Stimulated activated CD8-positive, alpha-beta memory T cell treated with anti-CD3 and anti-CD28 coated beads, Interleukin-15, amount 100 ng/mL, for 48 hours (primary cell): Measurements from ENCODE around the gene PABPC1L2B.
"Not testable (repeated sequence)": the region's sequence is repeated elsewhere in the genome, so short reads cannot be mapped to it uniquely, and the experiment has no call there.

Experiments used
- DNase-seq, 2 donors: peaks; one replicate each; pipeline ENCODE4 v3.0.0-alpha.2; 2020; ENCODE audit warnings: low read depth in 2 of 2

Gene PABPC1L2B

DNA sequence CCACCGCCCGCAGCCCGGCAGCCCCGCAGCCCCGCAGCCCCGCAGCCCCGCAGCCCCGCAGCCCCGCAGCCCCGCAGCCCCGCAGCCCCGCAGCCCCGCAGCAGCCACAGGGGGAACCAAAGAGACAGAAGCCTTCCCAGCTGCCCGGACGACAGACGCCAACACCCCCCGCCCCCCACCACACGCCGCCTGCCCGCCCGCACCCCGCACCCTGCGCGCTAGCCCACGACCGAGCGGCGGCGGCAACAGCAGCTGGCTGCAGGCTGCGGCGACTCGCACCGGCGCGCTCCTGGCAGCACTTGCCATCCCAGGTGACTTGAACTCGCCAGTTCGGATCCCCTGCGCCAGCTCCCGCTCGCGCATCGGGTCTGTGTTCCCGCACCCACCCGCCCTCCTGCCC lies at the start of gene PABPC1L2B:
TSS of gene PABPC1L2B (plus strand) at position 207 of the 400 bp plus-strand sequence. CDS start 704 bp downstream, outside the sequence.
- DNase-seq, result not testable (repeated sequence)

DNA sequence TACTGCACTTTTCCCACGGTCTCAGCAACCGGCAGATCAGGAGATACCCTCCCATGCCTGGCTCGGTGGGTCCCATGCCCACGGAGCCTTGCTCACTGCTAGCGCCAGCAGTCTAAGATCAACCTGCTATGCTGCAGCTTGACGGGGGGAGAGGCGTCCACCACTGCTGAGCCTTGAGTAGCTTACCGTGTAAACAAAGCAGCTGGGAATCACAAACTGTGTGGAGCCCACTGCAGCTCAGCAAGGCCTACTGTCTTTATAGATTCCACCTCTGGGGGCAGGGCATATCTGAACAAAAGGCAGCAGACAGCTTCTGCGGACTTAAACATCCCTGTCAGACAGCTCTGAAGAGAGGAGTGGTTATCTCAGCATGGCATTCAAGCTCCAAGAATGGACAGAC lies 42.8 kb upstream of the PABPC1L2B start:
- not testable (repeated sequence) for DNase-seq

DNA sequence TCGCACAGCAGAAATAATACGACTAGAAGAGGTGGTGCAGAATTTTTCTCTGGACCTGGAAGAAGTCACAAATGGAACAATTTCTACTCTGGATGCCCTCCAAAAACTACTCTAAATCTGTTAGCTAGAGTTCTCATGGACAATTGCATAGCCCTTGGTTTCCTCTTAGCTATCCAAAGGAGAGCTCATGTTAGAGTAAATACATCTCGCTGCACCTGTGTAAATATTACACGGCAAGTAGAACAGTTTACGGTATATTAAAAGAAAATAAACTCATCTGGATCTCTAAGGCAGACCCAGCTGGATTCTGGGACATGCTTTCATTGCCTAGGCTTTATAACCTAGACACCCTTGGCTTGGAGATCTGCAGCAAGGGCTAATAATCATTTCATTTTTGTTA lies 30.9 kb upstream of the PABPC1L2B start:
- not testable (repeated sequence) for DNase-seq

DNA sequence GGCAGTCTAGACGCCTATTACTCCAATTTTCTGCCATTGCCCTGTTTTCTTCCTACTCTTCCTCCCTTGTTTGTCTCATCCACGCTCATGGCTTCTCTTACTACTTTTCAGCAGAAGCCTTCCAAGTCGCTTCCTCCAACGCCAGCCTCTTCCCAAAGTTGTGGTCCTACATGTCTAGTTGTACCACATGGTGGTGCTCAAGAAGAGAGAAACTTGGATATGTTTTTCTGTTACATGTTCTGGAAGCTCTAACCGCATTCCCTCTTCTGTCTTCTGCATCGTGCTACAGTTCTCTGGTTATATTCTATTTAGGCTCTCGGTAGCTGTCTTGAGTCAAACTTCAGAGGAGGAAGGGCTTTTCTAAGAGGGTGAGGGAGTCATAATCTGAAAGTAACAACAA lies 27.9 kb upstream of the PABPC1L2B start:
- DNase-seq, result not testable (repeated sequence)

DNA sequence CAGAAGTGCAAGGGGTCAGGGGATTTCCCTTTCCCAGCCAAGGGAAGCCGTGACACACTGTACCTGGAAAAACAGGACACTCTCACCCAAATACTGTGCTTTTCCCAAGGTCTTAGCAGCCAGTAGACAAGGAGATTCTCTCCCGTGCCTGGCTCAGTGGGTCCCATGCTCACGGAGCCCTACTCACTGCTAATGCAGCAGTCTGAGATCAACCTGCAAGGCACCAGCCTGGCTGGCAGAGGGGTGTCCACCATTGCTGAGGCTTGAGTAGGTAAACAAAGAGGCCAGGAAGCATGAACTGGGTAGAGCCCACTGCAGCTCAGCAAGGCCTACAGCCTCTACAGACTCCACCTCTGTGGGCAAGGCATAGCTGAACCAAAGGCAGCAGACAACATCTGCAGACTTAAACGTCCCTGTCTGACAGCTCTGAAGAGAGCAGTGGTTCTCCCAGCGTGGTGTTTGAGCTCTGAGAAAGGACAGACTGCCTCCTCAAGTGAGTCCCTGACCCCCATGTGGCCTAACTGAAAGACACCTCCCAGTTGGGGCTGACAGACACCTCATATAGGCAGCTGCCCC lies 21.8 kb upstream of the PABPC1L2B start:
- DNase-seq, result not testable (repeated sequence)

DNA sequence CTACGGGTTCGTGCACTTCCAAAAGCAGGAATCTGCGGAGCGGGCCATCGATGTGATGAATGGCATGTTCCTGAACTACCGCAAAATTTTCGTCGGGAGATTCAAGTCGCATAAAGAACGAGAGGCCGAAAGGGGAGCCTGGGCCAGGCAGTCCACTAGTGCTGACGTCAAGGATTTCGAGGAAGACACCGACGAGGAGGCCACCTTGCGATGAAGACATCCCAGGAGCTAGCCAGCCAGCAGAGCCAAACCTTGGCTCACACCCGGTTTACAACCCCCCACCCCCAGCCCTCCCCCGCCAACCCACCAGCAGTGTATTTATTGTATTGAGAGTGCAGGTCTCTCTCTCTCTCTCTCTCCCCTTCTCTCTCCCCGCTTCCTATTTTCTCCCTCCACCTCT lies 1.3 kb downstream of the PABPC1L2B start:
- DNase-seq, result not testable (repeated sequence)

DNA sequence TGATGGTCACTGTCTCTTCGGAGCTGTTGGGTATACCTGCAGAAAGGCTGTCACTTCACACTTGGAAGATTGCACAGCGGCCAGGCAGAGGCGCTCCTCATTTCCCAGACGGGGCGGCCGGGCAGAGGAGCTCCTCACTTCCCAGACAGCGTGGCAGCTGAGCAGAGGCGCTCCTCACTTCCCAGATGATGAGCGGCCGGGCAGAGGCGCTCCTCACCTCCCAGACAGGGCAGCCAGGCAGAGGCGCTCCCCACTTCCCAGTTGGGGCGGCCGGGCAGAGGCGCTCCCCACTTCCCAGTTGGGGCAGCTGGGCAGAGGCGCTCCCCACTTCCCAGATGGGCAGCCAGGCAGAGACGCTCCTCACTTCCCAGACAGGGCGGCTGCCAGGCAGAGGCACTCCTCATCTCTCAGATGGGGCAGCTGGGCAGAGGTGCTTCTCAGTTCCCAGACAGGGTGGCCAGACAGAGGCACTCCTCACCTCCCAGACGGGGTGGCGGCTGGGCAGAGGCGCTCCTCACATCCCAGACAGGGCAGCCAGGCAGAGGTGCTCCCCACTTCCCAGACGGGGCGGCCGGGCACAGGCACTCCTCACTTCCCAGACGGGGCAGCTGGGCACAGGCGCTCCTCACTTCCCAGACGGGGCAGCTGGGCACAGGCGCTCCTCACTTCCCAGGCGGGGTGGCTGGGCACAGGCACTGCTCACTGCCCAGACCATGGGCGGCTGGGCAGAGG lies 18.8 kb downstream of the PABPC1L2B start:
- DNase-seq, result no peak

DNA sequence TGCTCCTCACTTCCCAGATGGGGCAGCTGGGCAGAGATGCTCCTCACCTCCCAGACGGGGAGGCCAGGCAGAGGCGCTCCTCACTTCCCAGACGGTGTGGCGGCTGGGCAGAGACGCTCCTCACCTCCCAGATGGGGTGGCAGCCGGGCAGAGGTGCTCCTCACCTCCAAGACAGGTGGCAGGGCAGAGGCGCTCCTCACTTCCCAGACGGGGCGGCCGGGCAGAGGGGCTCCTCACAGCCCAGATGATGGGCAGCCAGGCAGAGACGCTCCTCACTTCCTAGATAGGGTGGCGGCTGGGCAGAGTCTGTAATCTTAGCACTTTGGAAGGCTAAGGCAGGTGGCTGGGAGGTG lies 19.3 kb downstream of the PABPC1L2B start:
- DNase-seq, result not testable (repeated sequence)

DNA sequence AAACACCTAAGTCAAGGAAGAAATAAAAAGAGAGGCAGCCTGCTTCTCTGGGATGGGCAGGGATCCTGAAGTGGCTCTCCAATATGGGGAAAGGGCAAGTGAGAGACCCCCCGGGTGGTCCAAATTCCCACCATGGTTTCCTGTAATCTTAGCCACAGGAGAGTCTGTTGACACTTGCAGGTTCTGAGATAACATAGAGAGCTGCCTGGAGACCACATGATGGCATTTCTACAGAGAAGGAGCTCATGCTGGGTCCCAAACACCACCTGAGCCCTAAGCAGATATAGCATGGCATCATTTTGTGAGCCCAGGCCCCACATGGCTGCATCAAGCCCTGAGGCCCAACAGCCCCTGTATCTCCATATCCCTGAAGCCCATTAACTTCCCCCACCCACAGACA lies 26.1 kb downstream of the PABPC1L2B start:
- no peak for DNase-seq
